Esophagus muscularis mucosa (tissue), 3 donors: Measurements from ENCODE around the gene CCND3.

Experiments
- CTCF ChIP-seq, 3 experiments: fragments of 200-600 bp in 2 of 3; fragments of 450-650 bp in 1 of 3; sonication (generic) in 2 of 3; IDR thresholded peaks; one replicate each; pipeline ENCODE4 v1.5.1; 2017 to 2019; ENCODE audit warnings: antibody characterized with exemption in 3 of 3, mild to moderate bottlenecking in 2 of 3, moderate library complexity in 1 of 3
- POLR2A ChIP-seq: fragments of 450-650 bp; IDR thresholded peaks from one replicate; pipeline ENCODE4 v1.6.1; 2017; ENCODE audit warnings: antibody characterized with exemption, moderate library complexity, mild to moderate bottlenecking, low read depth

DNA sequence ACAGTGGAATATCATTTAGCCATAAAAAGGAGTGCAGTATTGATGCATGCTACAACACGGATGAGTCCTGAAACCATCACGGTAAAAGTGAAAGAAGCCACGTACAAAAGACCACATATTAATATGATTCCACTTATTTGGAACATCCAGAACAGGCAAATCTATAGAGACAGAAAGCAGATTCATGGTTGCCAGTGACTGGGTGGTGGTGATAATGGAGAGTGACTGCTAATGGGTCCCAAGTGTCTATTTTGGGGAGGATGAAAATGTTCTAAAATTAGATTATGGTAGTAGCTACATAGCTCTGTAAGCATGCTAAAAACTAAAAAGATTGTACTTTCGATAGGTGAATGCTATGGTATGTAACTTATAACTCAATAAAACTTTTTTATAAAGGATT lies 18.4 kb upstream of the CCND3 start:
- TF ChIP-seq POLR2A (no peak), CTCF (IDR thresholded peaks at IDR 0.05) (no peak)
